GM12891 (cell line): ENCODE results near the gene COL4A1.

ENCODE experiments used
- DNase-seq: peaks from one replicate; pipeline ENCODE4 v3.0.0; 2011; ENCODE audit warnings: low spot score; ENCODE audit not compliant: insufficient read length
- FAIRE-seq: peaks from 2 replicates; lab custom pipeline; 2011; peaks lifted over from hg19 to GRCh38; lab: Jason Lieb, UNC
- PAX5 ChIP-seq: IDR thresholded peaks from 2 replicates; pipeline ENCODE4 v1.6.1; 2011; ENCODE audit warnings: low read length, moderate library complexity, mild to moderate bottlenecking; ENCODE audit not compliant: insufficient read depth, severe bottlenecking
- POLR2A ChIP-seq: IDR thresholded peaks from 2 replicates; pipeline ENCODE4 v1.6.1; 2011; ENCODE audit warnings: low read depth, low read length, control low read depth
- POLR2AphosphoS5 ChIP-seq: IDR thresholded peaks from 2 replicates; pipeline ENCODE4 v1.6.1; 2011; ENCODE audit warnings: low read depth, low read length, control low read depth
- POU2F2 ChIP-seq: IDR thresholded peaks from 2 replicates; pipeline ENCODE4 v1.6.1; 2011; ENCODE audit warnings: low read depth, mild to moderate bottlenecking, control low read depth, low read length, moderate library complexity
- SPI1 ChIP-seq: IDR thresholded peaks from 2 replicates; pipeline ENCODE4 v1.6.1; 2011; ENCODE audit warnings: low read depth, low read length, control low read depth
- TAF1 ChIP-seq: IDR thresholded peaks from 2 replicates; pipeline ENCODE4 v1.6.1; 2011; ENCODE audit warnings: low read depth, low read length, control low read depth

The COL4A1 gene

DNA sequence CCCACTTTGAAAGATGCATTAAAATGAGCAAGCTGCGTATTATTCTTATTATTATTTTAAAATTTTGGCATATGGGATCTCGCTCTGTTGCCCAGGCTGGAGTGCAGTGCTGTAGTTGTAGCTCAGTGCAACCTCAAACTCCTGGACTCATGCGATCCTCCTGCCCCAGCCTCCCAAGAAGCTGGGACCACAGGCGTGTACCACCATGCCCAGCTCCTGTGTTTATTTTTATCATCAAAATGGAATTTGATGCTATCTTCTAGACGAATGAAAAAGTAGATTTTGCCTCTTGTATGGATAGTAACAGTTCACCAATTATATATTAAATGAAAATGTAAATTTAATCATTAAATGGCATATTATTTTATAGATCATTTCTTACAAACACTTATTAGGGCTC is 43.6 kb downstream of the COL4A1 start:
- FAIRE-seq: no peak
- DNase-seq: no peak
- TF ChIP-seq TAF1: no peak
- no peak for TF ChIP-seq POU2F2
- no peak for TF ChIP-seq POLR2A
- TF ChIP-seq PAX5: no peak
- TF ChIP-seq POLR2AphosphoS5: no peak
- TF ChIP-seq SPI1: no peak

DNA sequence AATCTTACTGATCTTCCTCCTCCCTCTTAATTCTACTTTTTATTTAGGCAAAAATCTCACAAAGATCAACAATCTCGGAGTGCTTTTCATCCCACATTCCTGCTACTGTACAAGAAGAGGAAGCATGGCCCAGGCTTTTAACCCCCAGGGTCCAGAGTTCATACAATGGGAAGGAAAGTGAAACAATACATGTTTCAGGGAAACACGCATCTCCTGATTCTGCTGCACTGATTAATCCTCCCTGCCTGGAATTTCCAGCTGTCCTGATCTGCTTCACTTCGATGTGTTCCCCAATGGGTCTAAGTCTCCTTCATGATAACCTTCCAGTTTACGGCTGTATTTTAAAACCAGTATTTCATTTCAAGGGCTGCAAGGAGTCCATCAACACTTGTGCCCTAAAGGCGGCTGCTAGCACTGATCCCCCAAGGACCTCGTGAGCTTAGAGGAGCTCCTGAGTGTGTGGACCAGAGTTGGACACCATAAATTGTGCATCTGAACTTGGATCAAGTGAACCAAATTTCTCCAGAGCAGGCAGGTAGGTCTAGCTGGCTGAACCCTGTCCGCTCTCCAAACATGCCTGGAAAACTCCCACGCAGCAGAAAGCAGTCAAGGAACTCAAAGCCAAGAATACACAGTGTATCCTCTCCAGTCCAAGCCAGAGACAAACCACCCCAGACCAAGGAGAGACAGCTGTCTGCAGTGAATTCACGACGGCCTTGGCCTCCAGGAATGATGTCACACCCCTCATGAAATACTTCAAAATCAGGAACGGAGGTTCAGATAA is 44.3 kb downstream of the COL4A1 start:
- TF ChIP-seq POU2F2 (no peak), TAF1 (no peak), POLR2A (no peak), PAX5 (no peak)
- FAIRE-seq (no peak), DNase-seq (no peak)

DNA sequence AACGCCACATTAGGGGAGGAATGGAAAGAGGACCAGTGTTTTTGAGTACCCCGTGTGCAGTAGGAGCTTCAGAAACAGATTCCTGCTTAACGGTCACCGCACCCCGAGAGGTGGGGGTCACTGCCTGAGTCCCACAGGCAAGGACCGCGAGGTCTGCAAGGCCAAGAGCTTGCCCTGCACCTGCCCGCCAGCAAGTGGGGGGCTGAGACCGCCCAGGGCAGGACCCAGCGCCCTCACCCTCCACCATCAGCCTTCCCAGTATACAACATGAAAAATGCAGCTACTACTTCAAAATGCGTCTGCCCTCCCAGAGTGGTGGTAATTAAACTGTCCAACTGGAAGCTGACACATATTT is 44.9 kb downstream of the COL4A1 start:
- DNase-seq (no peak), FAIRE-seq (no peak)
- no peak for TF ChIP-seq TAF1
- no peak for TF ChIP-seq PAX5
- no peak for TF ChIP-seq POLR2A
- TF ChIP-seq SPI1: no peak
- TF ChIP-seq POU2F2: no peak
- TF ChIP-seq POLR2AphosphoS5: no peak

DNA sequence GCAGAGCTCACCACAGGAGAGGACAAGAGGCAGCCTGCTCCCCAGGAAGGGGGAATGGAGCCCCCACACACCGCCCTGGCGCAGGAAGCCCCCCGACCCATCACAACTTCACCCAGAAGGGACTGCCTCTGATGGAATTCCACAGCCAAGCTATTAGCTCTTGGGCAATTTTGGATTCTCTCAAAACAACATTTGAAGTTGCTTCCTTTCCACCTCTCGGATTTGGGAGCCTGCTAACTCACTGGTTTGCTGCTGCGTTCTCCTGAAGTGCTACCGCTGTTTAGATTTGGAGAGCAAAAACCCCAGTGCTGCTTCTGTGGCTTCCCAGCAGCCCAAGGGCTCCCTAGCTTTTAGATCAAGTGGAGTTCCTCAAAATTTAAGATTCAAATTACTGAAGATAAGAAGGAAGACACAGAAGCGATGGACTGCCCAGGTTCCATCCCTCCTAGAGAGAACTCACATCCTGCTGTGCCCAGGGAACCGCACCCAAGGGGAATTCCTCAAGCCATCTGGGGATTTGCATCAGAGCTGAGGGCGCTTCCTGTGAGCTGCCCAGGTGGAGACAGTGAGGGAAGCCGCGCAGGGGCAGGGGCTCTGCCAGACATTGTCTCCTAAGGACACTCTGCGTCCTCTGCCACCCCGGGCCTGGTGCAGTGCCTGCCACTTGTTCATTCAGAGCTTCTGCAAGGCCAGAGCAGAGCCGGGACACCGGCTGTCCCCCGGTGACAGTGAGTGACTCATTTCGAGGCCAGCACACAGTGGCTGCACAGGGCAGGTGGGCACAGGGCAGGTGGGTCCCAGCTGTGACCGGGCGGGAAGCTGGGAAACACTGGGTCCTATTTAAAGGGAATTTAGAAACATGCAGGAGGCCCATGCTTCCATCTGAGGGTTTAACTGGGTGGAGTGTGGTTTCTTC is 45.5 kb downstream of the COL4A1 start:
- DNase-seq (no peak), FAIRE-seq (no peak)
- TF ChIP-seq POLR2A (no peak), PAX5 (no peak)

DNA sequence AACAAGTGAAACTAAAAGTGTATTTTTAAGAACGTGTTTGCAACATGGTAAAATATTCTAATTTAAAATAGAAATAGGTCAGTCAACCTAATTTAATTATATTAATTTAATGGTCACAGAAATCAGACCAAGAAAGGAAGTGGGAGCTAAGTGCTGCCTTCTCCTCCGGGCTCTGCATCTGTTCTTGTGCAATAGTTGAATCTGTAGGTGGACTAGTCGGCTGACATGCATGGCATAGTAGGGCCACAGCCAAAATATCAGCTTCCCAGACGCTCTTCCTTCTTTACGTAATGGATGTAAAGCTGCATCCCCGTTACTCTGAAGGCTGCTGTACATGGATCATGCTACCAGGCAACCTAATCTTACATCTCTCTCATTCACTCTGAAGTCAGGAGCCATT is 47.3 kb downstream of the COL4A1 start:
- TF ChIP-seq POLR2AphosphoS5: no peak
- no peak for TF ChIP-seq TAF1
- no peak for TF ChIP-seq POLR2A
- no peak for TF ChIP-seq POU2F2
- TF ChIP-seq PAX5: no peak
- no peak for TF ChIP-seq SPI1
- FAIRE-seq: no peak
- DNase-seq: no peak

DNA sequence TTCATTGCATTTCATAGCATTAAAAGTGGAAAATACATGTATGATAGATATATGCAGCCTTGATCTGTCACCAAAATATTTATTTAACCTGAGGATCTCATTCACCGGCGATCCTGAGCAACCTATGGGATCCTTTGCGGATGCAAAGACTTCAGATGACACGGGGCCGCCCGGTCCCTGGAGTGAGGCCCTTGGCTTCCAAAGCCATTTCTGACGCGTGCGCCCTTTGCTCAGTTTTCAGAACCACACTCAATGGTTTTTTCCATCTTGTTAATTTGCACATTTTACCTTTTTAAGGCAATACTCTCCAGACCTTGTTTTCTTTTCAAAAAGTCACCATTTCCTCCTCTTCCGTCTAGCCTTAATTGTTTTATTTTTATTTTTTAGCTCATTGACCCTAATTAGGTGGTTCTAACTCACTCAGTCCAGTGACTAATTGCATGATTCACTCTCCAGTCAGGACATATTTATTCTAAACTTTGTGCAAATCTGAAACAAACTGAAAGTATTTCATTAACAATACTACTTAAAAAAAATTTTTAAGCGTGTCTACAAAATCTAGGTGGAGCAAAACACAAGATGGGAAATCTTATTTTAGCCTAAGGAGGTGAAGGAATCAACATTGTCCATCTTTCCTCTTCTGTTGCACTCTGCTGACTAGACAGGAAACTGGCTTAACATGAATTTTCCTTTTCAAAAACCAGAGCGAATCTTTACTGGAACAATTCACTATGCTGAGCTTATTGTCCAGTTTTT is 47.9 kb downstream of the COL4A1 start:
- FAIRE-seq (no peak), DNase-seq (no peak)
- TF ChIP-seq TAF1 (no peak), POU2F2 (no peak), PAX5 (no peak), SPI1 (no peak), POLR2AphosphoS5 (no peak)

DNA sequence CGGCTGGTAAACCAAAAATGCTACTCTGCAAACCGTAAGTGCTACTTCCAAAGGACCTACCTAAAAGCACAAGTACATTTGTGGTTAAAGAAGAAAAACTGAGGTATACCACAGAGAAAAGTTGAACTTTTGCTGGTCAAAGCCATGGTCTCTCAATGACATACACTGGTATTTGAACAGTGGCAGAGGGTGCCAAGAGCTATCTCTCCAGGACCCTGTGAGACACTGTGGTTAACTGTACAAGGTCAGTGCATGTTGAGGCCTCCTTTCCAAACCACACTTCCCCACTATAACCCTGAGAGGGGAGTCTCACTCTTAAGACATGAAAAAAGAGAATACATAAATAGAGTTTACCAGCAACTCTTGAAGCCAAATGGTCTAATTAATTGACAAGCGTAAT is 49.5 kb downstream of the COL4A1 start:
- DNase-seq (no peak), FAIRE-seq (no peak)
- TF ChIP-seq POLR2AphosphoS5: no peak

DNA sequence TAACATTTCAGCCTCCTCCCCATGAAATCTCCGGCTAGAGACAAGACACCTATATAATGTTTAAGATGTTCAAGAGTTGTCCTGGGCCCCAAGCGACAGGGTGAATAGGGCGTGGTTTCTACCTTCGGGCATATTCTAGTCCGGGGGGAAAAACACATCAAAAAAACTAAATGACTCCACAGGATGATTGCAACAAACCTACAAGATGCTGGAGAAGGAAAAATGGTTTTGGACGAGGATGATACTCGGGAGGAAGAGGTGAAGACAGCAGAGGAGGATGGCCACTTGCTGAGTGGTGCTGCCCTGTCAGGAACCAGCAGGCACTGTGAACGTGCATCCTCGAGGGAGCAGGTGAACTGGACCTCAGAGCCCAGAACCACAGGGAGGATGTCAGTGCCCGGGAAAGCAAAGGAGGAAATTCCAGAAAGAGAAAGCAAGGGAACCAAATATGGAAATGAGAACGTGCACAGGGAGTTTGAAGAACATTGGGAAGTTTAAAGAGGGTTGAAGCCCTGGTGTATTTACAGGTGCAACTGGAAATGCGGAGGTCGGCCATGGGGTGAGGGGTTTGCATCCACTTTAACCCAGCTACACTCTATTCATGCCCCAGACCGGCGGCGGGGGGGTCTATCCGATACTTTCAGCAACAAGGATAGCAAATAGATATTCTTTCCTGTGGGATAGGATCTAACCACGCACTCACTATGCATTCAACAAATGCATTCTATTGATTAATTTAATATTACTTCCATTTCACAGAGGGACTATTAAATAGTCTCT is 50.6 kb downstream of the COL4A1 start:
- FAIRE-seq (no peak), DNase-seq (no peak)
- TF ChIP-seq POU2F2: no peak

DNA sequence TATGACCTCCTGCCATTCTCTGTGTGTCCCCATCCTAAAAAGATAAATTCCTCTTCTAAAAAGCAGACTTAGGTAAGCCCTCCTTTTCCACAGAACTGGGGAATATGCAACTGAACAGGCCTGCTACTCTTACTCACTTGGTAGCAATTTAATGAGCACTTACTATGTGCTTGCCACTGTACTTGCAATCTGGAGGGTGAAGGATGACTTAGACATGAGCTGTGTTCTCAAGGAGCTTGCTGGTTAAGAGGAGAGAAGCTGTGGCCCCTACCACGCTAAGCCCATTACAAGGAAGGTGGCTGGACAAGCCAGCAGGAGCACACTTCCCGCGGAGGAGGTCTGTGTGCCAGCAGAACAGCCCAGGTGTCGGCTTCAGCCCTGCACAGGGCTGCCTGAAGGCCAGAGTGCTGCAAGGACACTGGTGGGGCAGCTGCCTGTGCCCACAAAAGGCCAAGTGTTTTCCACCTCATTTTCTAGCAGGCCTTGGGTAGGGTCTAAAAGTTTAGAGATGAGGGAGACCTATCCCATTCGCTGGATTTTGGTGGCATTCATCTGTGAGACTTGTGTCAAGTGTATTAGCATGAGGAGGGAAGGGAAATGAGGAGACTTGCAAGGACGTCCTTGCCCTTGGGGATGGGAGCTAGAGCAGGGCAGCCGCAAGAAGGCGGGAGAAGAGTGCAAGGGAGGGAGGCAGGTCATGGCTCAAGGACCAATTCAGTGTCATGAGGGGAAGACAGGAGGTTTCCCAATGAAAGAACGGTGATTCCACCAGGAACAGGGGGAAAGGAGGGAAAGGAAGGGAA is 52.0 kb downstream of the COL4A1 start:
- no peak for FAIRE-seq
- DNase-seq: no peak

More for the DNA sequence above, 52.0 kb downstream of the COL4A1 start:
- no peak for TF ChIP-seq POU2F2
- no peak for TF ChIP-seq POLR2A
- TF ChIP-seq TAF1: no peak
- TF ChIP-seq SPI1: no peak
- TF ChIP-seq POLR2AphosphoS5: no peak
- no peak for TF ChIP-seq PAX5
